HEK293 (cell line): ENCODE results near the gene MBP.

Source experiments
- CTCF ChIP-seq: fragments of 450-650 bp; formaldehyde crosslinking; IDR thresholded peaks from 2 replicates; pipeline ENCODE4 v1.5.1; 2016; ENCODE audit warnings: missing biosample characterization, missing genetic modification characterization
- TCF7L2 ChIP-seq: IDR thresholded peaks from 2 replicates; pipeline ENCODE4 v1.6.1; 2011; ENCODE audit warnings: low read depth, mild to moderate bottlenecking, inconsistent platforms, low read length, moderate library complexity, borderline replicate concordance
- YY1 ChIP-seq: fragments of 450-650 bp; formaldehyde crosslinking; IDR thresholded peaks from 2 replicates; pipeline ENCODE4 v1.5.1; 2018; ENCODE audit warnings: missing biosample characterization, missing genetic modification characterization
- ZEB2 ChIP-seq: fragments of 450-650 bp; formaldehyde crosslinking; IDR thresholded peaks from 2 replicates; pipeline ENCODE4 v1.5.1; 2016; ENCODE audit warnings: missing biosample characterization, missing genetic modification characterization
- ZNF121 ChIP-seq: fragments of 450-650 bp; formaldehyde crosslinking; IDR thresholded peaks from 2 replicates; pipeline ENCODE4 v1.5.1; 2016; ENCODE audit warnings: missing biosample characterization, missing genetic modification characterization
- ZNF394 ChIP-seq: fragments of 450-650 bp; formaldehyde crosslinking; IDR thresholded peaks from 2 replicates; pipeline ENCODE4 v1.5.1; 2016; ENCODE audit warnings: missing biosample characterization, missing genetic modification characterization, mild to moderate bottlenecking, moderate library complexity, borderline replicate concordance
- ZNF704 ChIP-seq: fragments of 450-650 bp; formaldehyde crosslinking; IDR thresholded peaks from 2 replicates; pipeline ENCODE4 v1.5.1; 2016; ENCODE audit warnings: missing biosample characterization, missing genetic modification characterization

GRCh38 chr18:77100751-77101355 lies 31.7 kb downstream of the MBP start:
- TF ChIP-seq TCF7L2: no peak
- no peak for TF ChIP-seq ZNF394 (tag by site-specific recombination)
- TF ChIP-seq ZEB2 (tag by site-specific recombination): no peak
- TF ChIP-seq ZNF704: no peak
- TF ChIP-seq YY1: no peak
- no peak for TF ChIP-seq CTCF (tag by site-specific recombination)
- no peak for TF ChIP-seq ZNF121
